Cardiac muscle cell (in vitro differentiated cells and primary cell): ENCODE measurements around the gene TRMT2A. TPM values are rescaled to one million over a fixed set of nuclear protein-coding genes. Genes with fewer than 3 reads are reported as not detected.
A peak's percentile ranks its signal among the peaks of the same experiment; 100 is the strongest.

ENCODE experiments used
- DNase-seq, 2 donors: peaks; one replicate each; pipeline versions ENCODE4 v3.0.0 to v3.0.0-alpha.2; 2010 to 2017; ENCODE audit warnings: low read depth in 1 of 2, low spot score in 1 of 2
- H3K27ac ChIP-seq: fragments of 200-600 bp; sonication (generic); 2 replicates; pipeline ENCODE4 v1.5.1; 2016
- H3K27me3 ChIP-seq: fragments of 200-600 bp; sonication (generic); 2 replicates; pipeline ENCODE4 v1.6.0; 2016; ENCODE audit warnings: control low read depth
- H3K36me3 ChIP-seq: fragments of 200-600 bp; sonication (generic); 2 replicates; pipeline ENCODE4 v1.5.1; 2016; ENCODE audit warnings: control low read depth
- H3K4me1 ChIP-seq: fragments of 200-600 bp; sonication (generic); 2 replicates; pipeline ENCODE4 v1.8.1; 2017; ENCODE audit warnings: low read depth, mild to moderate bottlenecking, mixed run types
- H3K4me3 ChIP-seq: fragments of 200-600 bp; sonication (generic); 2 replicates; pipeline ENCODE4 v1.5.1; 2016; ENCODE audit warnings: mild to moderate bottlenecking
- H3K9me3 ChIP-seq: fragments of 200-600 bp; sonication (generic); 2 replicates; pipeline ENCODE4 v1.5.1; 2017; ENCODE audit warnings: low read depth, mild to moderate bottlenecking, control low read depth
- CTCF ChIP-seq: IDR thresholded peaks from 2 replicates; pipeline ENCODE4 v1.5.1; 2012; ENCODE audit warnings: low read depth, mild to moderate bottlenecking, low read length
- polyA plus RNA-seq: library from polyadenylated mRNA; unstranded; fragments of >200 nt; fragmentation: Nextera tagmentation; extraction: Ambion mirVana; gene quantifications from 2 replicates; pipeline ENCODE4 v1.2.1, GENCODE V29; 2016
- total RNA-seq: library from RNA; depleted of rRNA; stranded (reverse); fragments of >200 nt; gene quantifications from 2 replicates; pipeline ENCODE4 v1.2.3, GENCODE V29; 2016

The TRMT2A gene
- total and polyA plus RNA-seq, 2 experiments from 2014 or later: 71.9 to 77.7 TPM

GRCh38 chr22:20112623-20113511, 4.2 kb downstream of the TRMT2A start:
- DNase-seq: no peak
- no peaks in the 10 kb centered on the region for H3K9me3 ChIP-seq
- H3K4me1 ChIP-seq: peaks cover 4% of the 10 kb centered on the region
- TF ChIP-seq CTCF: no peak
- H3K4me3 ChIP-seq: no peak overlapping the region
- H3K27ac ChIP-seq: peak overlapping the region; percentile 78
- no peaks in the 10 kb centered on the region for H3K27me3 ChIP-seq
- H3K36me3 ChIP-seq: peaks cover 14% of the 10 kb centered on the region

- Histone ChIP-seq H3K4me1 (peaks cover 4% of the 10 kb centered on the region), H3K27me3 (no peaks in the 10 kb centered on the region)
Measured at GRCh38 chr22:20111689-20112622, 5.1 kb downstream of the TRMT2A start.

GRCh38 chr22:20111045-20111688, 5.9 kb downstream of the TRMT2A start:
- H3K36me3 ChIP-seq: peaks cover 31% of the 10 kb centered on the region

More at GRCh38 chr22:20111689-20112622, 5.1 kb downstream of the TRMT2A start:
- peak overlapping the region; percentile 78 for H3K27ac ChIP-seq
- no peak for DNase-seq
- no peak overlapping the region for H3K4me3 ChIP-seq
- peaks cover 23% of the 10 kb centered on the region for H3K36me3 ChIP-seq
- no peak for TF ChIP-seq CTCF
- no peaks in the 10 kb centered on the region for H3K9me3 ChIP-seq

GRCh38 chr22:20110359-20110985, 6.6 kb downstream of the TRMT2A start:
- no peaks in the 10 kb centered on the region for H3K4me1 ChIP-seq
- no peak for DNase-seq
- H3K27ac ChIP-seq: peak overlapping the region; percentile 78
- peaks cover 36% of the 10 kb centered on the region for H3K36me3 ChIP-seq
- no peak overlapping the region for H3K4me3 ChIP-seq
- no peaks in the 10 kb centered on the region for H3K27me3 ChIP-seq
- no peaks in the 10 kb centered on the region for H3K9me3 ChIP-seq
- TF ChIP-seq CTCF: no peak

More at GRCh38 chr22:20111045-20111688, 5.9 kb downstream of the TRMT2A start:
- H3K4me1 ChIP-seq: peaks cover 2% of the 10 kb centered on the region
- no peaks in the 10 kb centered on the region for H3K27me3 ChIP-seq
- no peaks in the 10 kb centered on the region for H3K9me3 ChIP-seq
- peak; percentile 21 to 37 for DNase-seq
- TF ChIP-seq CTCF: peak; percentile 38
- no peak overlapping the region for H3K4me3 ChIP-seq
- H3K27ac ChIP-seq: peak overlapping the region; percentile 78
